ENCODE results near the gene USP17L20.
"Not testable (repeated sequence)": the region's sequence is repeated elsewhere in the genome, so short reads cannot be mapped to it uniquely, and the experiment has no call there.

The USP17L20 gene, protein sequence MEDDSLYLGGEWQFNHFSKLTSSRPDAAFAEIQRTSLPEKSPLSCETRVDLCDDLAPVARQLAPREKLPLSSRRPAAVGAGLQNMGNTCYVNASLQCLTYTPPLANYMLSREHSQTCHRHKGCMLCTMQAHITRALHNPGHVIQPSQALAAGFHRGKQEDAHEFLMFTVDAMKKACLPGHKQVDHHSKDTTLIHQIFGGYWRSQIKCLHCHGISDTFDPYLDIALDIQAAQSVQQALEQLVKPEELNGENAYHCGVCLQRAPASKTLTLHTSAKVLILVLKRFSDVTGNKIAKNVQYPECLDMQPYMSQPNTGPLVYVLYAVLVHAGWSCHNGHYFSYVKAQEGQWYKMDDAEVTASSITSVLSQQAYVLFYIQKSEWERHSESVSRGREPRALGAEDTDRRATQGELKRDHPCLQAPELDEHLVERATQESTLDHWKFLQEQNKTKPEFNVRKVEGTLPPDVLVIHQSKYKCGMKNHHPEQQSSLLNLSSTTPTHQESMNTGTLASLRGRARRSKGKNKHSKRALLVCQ

DNA sequence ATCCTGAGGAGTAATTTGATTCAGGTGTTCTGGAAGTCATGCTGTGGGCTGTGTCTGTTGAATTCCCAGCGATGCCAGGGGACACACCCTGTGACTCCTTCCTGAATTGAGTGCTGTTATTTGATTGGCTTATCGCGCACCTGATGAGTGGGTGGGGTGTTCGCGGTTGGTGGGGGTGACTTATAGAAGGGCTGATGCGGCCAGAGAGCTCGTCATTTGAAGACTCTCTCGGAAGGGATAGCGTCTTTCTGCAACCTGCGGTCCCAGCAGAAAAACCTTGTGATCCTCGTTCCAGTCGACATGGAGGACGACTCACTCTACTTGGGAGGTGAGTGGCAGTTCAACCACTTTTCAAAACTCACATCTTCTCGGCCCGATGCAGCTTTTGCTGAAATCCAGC, at the start of gene USP17L20:
USP17L20 (plus strand) TSS at position 301 of the 400 bp plus-strand sequence; CDS start at position 301, 0 bp downstream.
- intact Hi-C loops (cut with micrococcal nuclease); H3K27me3 Mint-ChIP-seq; H3K4me3 Mint-ChIP-seq; H3K27ac Mint-ChIP-seq; H3K36me3 Mint-ChIP-seq (ENCODE audit: low read depth); H3K4me1 Mint-ChIP-seq (ENCODE audit: low read depth); H3K9me3 Mint-ChIP-seq: not testable (repeated sequence)

- H3K4me3 Mint-ChIP-seq; H3K4me1 Mint-ChIP-seq (ENCODE audit: low read depth); intact Hi-C loops (cut with micrococcal nuclease); H3K27ac Mint-ChIP-seq; H3K36me3 Mint-ChIP-seq (ENCODE audit: low read depth); H3K27me3 Mint-ChIP-seq; H3K9me3 Mint-ChIP-seq: not testable (repeated sequence)
Measured at GRCh38 chr4:9210357-9210756, 47.6 kb upstream of the USP17L20 start, which contains the start of gene USP17L10. USP17L10 (plus strand) TSS chr4:9210657; CDS start chr4:9210657, 0 bp downstream.

DNA sequence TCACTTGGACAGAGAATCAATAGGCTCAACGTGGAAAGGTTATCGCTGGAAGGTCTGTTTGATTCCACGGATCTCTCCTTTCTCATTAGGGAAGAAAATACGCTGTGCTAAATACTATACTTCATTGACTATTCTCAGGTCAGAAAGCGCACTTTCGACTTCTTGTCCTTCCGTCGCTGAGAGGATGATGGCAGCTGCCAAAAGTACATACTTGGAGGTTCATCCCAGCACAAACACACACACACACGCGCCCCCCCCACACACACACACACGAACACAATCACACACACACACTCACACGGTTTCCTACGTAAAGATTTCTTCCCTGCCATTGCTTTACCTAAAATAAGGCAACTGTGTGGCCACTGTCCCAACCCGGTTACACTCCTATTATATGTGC, 43.2 kb upstream of the USP17L20 start:
- H3K27me3 Mint-ChIP-seq; H3K36me3 Mint-ChIP-seq (ENCODE audit: low read depth); H3K27ac Mint-ChIP-seq; H3K4me3 Mint-ChIP-seq; intact Hi-C loops (cut with micrococcal nuclease); H3K4me1 Mint-ChIP-seq (ENCODE audit: low read depth); H3K9me3 Mint-ChIP-seq: not testable (repeated sequence)

DNA sequence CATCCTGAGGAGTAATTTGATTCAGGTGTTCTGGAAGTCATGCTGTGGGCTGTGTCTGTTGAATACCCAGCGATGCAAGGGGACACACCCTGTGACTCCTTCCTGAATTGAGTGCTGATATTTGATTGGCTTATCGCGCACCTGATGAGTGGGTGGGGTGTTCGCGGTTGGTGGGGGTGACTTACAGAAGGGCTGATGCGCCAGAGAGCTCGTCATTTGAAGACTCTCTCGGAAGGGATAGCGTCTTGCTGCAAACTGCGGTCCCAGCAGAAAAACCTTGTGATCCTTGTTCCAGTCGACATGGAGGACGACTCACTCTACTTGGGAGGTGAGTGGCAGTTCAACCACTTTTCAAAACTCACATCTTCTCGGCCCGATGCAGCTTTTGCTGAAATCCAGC, 42.8 kb upstream of the USP17L20 start, which contains the start of gene USP17L11:
USP17L11 (plus strand) TSS at position 301 of the 400 bp plus-strand sequence; CDS start at position 301, 0 bp downstream.
- H3K27me3 Mint-ChIP-seq; H3K36me3 Mint-ChIP-seq (ENCODE audit: low read depth); H3K9me3 Mint-ChIP-seq; H3K4me1 Mint-ChIP-seq (ENCODE audit: low read depth); H3K27ac Mint-ChIP-seq; H3K4me3 Mint-ChIP-seq; intact Hi-C loops (cut with micrococcal nuclease): not testable (repeated sequence)

- H3K36me3 Mint-ChIP-seq (ENCODE audit: low read depth); H3K27me3 Mint-ChIP-seq; H3K4me1 Mint-ChIP-seq (ENCODE audit: low read depth); H3K9me3 Mint-ChIP-seq; intact Hi-C loops (cut with micrococcal nuclease); H3K27ac Mint-ChIP-seq; H3K4me3 Mint-ChIP-seq: not testable (repeated sequence)
Measured at GRCh38 chr4:9219852-9220251, 38.1 kb upstream of the USP17L20 start, which contains the start of gene USP17L12. USP17L12 (plus strand) TSS chr4:9220152; CDS start chr4:9220152, 0 bp downstream.

GRCh38 chr4:9224596-9224995, 33.3 kb upstream of the USP17L20 start, which contains the start of gene USP17L13:
USP17L13 (plus strand) TSS chr4:9224896; CDS start chr4:9224896, 0 bp downstream.
- H3K4me1 Mint-ChIP-seq (ENCODE audit: low read depth); H3K9me3 Mint-ChIP-seq; intact Hi-C loops (cut with micrococcal nuclease); H3K27me3 Mint-ChIP-seq; H3K36me3 Mint-ChIP-seq (ENCODE audit: low read depth); H3K27ac Mint-ChIP-seq; H3K4me3 Mint-ChIP-seq: not testable (repeated sequence)

- intact Hi-C loops (cut with micrococcal nuclease); H3K36me3 Mint-ChIP-seq (ENCODE audit: low read depth); H3K4me3 Mint-ChIP-seq; H3K9me3 Mint-ChIP-seq; H3K27me3 Mint-ChIP-seq; H3K27ac Mint-ChIP-seq; H3K4me1 Mint-ChIP-seq (ENCODE audit: low read depth): not testable (repeated sequence)
Measured at GRCh38 chr4:9230249-9230648, 27.7 kb upstream of the USP17L20 start.

DNA sequence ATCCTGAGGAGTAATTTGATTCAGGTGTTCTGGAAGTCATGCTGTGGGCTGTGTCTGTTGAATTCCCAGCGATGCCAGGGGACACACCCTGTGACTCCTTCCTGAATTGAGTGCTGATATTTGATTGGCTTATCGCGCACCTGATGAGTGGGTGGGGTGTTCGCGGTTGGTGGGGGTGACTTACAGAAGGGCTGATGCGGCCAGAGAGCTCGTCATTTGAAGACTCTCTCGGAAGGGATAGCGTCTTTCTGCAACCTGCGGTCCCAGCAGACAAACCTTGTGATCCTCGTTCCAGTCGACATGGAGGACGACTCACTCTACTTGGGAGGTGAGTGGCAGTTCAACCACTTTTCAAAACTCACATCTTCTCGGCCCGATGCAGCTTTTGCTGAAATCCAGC, 23.8 kb upstream of the USP17L20 start, which contains the start of gene USP17L15:
USP17L15 (plus strand) TSS at position 301 of the 400 bp plus-strand sequence; CDS start at position 301, 0 bp downstream.
- H3K27me3 Mint-ChIP-seq; intact Hi-C loops (cut with micrococcal nuclease); H3K4me1 Mint-ChIP-seq (ENCODE audit: low read depth); H3K9me3 Mint-ChIP-seq; H3K4me3 Mint-ChIP-seq; H3K36me3 Mint-ChIP-seq (ENCODE audit: low read depth); H3K27ac Mint-ChIP-seq: not testable (repeated sequence)

DNA sequence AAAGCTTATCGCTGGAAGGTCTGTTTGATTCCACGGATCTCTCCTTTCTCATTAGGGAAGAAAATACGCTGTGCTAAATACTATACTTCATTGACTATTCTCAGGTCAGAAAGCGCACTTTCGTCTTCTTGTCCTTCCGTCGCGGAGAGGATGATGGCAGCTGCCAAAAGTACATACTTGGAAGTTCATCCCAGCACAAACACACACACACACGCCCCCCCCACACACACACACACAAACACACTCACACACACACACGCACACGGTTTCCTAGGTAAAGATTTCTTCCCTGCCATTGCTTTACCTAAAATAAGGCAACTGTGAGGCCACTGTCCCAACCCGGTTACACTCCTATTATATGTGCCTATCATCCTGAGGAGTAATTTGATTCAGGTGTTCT, 19.5 kb upstream of the USP17L20 start:
- H3K27ac Mint-ChIP-seq; H3K4me3 Mint-ChIP-seq; H3K27me3 Mint-ChIP-seq; H3K36me3 Mint-ChIP-seq (ENCODE audit: low read depth); H3K9me3 Mint-ChIP-seq; H3K4me1 Mint-ChIP-seq (ENCODE audit: low read depth); intact Hi-C loops (cut with micrococcal nuclease): not testable (repeated sequence)

GRCh38 chr4:9243579-9243978, 14.3 kb upstream of the USP17L20 start, which contains the start of gene USP17L17:
USP17L17 (plus strand) TSS chr4:9243879; CDS start chr4:9243879, 0 bp downstream.
- H3K36me3 Mint-ChIP-seq (ENCODE audit: low read depth); H3K9me3 Mint-ChIP-seq; intact Hi-C loops (cut with micrococcal nuclease); H3K27ac Mint-ChIP-seq; H3K4me1 Mint-ChIP-seq (ENCODE audit: low read depth); H3K27me3 Mint-ChIP-seq; H3K4me3 Mint-ChIP-seq: not testable (repeated sequence)

DNA sequence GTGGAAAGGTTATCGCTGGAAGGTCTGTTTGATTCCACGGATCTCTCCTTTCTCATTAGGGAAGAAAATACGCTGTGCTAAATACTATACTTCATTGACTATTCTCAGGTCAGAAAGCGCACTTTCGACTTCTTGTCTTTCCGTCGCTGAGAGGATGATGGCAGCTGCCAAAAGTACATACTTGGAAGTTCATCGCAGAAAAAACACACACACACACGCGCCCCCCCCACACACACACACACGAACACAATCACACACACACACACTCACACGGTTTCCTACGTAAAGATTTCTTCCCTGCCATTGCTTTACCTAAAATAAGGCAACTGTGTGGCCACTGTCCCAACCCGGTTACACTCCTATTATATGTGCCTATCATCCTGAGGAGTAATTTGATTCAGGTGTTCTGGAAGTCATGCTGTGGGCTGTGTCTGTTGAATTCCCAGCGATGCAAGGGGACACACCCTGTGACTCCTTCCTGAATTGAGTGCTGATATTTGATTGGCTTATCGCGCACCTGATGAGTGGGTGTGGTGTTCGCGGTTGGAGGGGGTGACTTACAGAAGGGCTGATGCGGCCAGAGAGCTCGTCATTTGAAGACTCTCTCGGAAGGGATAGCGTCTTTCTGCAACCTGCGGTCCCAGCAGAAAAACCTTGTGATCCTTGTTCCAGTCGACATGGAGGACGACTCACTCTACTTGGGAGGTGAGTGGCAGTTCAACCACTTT, 9.8 kb upstream of the USP17L20 start, which contains the start of gene USP17L18:
USP17L18 (plus strand) TSS at position 678 of the 728 bp plus-strand sequence; CDS start at position 678, 0 bp downstream.
- H3K27me3 Mint-ChIP-seq; H3K4me3 Mint-ChIP-seq; H3K36me3 Mint-ChIP-seq (ENCODE audit: low read depth); H3K9me3 Mint-ChIP-seq; H3K27ac Mint-ChIP-seq; H3K4me1 Mint-ChIP-seq (ENCODE audit: low read depth); intact Hi-C loops (cut with micrococcal nuclease): not testable (repeated sequence)

DNA sequence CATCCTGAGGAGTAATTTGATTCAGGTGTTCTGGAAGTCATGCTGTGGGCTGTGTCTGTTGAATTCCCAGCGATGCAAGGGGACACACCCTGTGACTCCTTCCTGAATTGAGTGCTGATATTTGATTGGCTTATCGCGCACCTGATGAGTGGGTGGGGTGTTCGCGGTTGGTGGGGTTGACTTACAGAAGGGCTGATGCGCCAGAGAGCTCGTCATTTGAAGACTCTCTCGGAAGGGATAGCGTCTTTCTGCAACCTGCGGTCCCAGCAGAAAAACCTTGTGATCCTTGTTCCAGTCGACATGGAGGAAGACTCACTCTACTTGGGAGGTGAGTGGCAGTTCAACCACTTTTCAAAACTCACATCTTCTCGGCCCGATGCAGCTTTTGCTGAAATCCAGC, 4.8 kb upstream of the USP17L20 start, which contains the start of gene USP17L19:
USP17L19 (plus strand) TSS at position 301 of the 400 bp plus-strand sequence; CDS start at position 301, 0 bp downstream.
- H3K27me3 Mint-ChIP-seq; H3K4me1 Mint-ChIP-seq (ENCODE audit: low read depth); intact Hi-C loops (cut with micrococcal nuclease); H3K27ac Mint-ChIP-seq; H3K9me3 Mint-ChIP-seq; H3K4me3 Mint-ChIP-seq; H3K36me3 Mint-ChIP-seq (ENCODE audit: low read depth): not testable (repeated sequence)

DNA sequence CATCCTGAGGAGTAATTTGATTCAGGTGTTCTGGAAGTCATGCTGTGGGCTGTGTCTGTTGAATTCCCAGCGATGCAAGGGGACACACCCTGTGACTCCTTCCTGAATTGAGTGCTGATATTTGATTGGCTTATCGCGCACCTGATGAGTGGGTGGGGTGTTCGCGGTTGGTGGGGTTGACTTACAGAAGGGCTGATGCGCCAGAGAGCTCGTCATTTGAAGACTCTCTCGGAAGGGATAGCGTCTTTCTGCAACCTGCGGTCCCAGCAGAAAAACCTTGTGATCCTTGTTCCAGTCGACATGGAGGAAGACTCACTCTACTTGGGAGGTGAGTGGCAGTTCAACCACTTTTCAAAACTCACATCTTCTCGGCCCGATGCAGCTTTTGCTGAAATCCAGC, 4.6 kb downstream of the USP17L20 start, which contains the start of gene USP17L21:
USP17L21 (plus strand) TSS at position 301 of the 400 bp plus-strand sequence; CDS start at position 301, 0 bp downstream.
- intact Hi-C loops (cut with micrococcal nuclease); H3K27ac Mint-ChIP-seq; H3K27me3 Mint-ChIP-seq; H3K9me3 Mint-ChIP-seq; H3K4me1 Mint-ChIP-seq (ENCODE audit: low read depth); H3K4me3 Mint-ChIP-seq; H3K36me3 Mint-ChIP-seq (ENCODE audit: low read depth): not testable (repeated sequence)

DNA sequence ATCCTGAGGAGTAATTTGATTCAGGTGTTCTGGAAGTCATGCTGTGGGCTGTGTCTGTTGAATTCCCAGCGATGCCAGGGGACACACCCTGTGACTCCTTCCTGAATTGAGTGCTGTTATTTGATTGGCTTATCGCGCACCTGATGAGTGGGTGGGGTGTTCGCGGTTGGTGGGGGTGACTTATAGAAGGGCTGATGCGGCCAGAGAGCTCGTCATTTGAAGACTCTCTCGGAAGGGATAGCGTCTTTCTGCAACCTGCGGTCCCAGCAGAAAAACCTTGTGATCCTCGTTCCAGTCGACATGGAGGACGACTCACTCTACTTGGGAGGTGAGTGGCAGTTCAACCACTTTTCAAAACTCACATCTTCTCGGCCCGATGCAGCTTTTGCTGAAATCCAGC, 9.4 kb downstream of the USP17L20 start, which contains the start of gene USP17L22:
USP17L22 (plus strand) TSS at position 301 of the 400 bp plus-strand sequence; CDS start at position 301, 0 bp downstream.
- H3K9me3 Mint-ChIP-seq; intact Hi-C loops (cut with micrococcal nuclease); H3K4me3 Mint-ChIP-seq: not testable (repeated sequence)

More for the DNA sequence above, 9.4 kb downstream of the USP17L20 start, which contains the start of gene USP17L22:
- not testable (repeated sequence) for H3K4me1 Mint-ChIP-seq (ENCODE audit: low read depth); H3K27me3 Mint-ChIP-seq; H3K36me3 Mint-ChIP-seq (ENCODE audit: low read depth); H3K27ac Mint-ChIP-seq
